ENCODE data around the gene ANGEL1. TPM values are rescaled to one million over a fixed set of nuclear protein-coding genes. Genes with fewer than 3 reads are reported as not detected.

The ANGEL1 gene
- total RNA-seq, 2 donors from 2014 or later: 10.6 to 10.7 TPM

- H3K4me1 Mint-ChIP-seq: no peaks in the 10 kb centered on the region
- no peak overlapping the region for H3K27ac Mint-ChIP-seq
- H3K9me3 Mint-ChIP-seq: no peaks in the 10 kb centered on the region
- ATAC-seq (replicated peaks): no peak
- H3K36me3 Mint-ChIP-seq (ENCODE audit: low read depth): no peaks in the 10 kb centered on the region
- H3K27me3 Mint-ChIP-seq: peaks cover 4% of the 10 kb centered on the region
- H3K4me3 Mint-ChIP-seq: no peak overlapping the region
These were observed 58.1 kb downstream of the ANGEL1 start for GRCh38 chr14:76754586-76754985.

GRCh38 chr14:76753541-76754198, 59.0 kb downstream of the ANGEL1 start:
- H3K9me3 Mint-ChIP-seq: no peaks in the 10 kb centered on the region
- no peak for ATAC-seq (replicated peaks)

GRCh38 chr14:76752744-76753143, 59.9 kb downstream of the ANGEL1 start:
- H3K36me3 Mint-ChIP-seq (ENCODE audit: low read depth): no peaks in the 10 kb centered on the region
- H3K4me3 Mint-ChIP-seq: no peak overlapping the region
- H3K4me1 Mint-ChIP-seq: no peaks in the 10 kb centered on the region
- ATAC-seq (replicated peaks): no peak
- H3K9me3 Mint-ChIP-seq: no peaks in the 10 kb centered on the region
- no peak overlapping the region for H3K27ac Mint-ChIP-seq
- H3K27me3 Mint-ChIP-seq: no peaks in the 10 kb centered on the region

More at GRCh38 chr14:76753541-76754198, 59.0 kb downstream of the ANGEL1 start:
- Mint-ChIP-seq H3K27me3 (peaks cover 4% of the 10 kb centered on the region), H3K27ac (no peak overlapping the region), H3K36me3 (ENCODE audit: low read depth) (no peaks in the 10 kb centered on the region), H3K4me3 (no peak overlapping the region), H3K4me1 (no peaks in the 10 kb centered on the region)

- Mint-ChIP-seq H3K4me1 (no peaks in the 10 kb centered on the region), H3K36me3 (ENCODE audit: low read depth) (no peaks in the 10 kb centered on the region), H3K4me3 (no peak overlapping the region), H3K27ac (no peak overlapping the region), H3K9me3 (peaks cover 6% of the 10 kb centered on the region), H3K27me3 (peaks cover 9% of the 10 kb centered on the region)
- no peak for ATAC-seq (replicated peaks)
These were observed 69.7 kb downstream of the ANGEL1 start for GRCh38 chr14:76742966-76743365.

GRCh38 chr14:76742185-76742584, 70.5 kb downstream of the ANGEL1 start:
- H3K4me3 Mint-ChIP-seq: no peak overlapping the region
- no peak overlapping the region for H3K27ac Mint-ChIP-seq
- no peaks in the 10 kb centered on the region for H3K4me1 Mint-ChIP-seq
- peaks cover 7% of the 10 kb centered on the region for H3K27me3 Mint-ChIP-seq
- ATAC-seq (replicated peaks): no peak
- H3K36me3 Mint-ChIP-seq (ENCODE audit: low read depth): no peaks in the 10 kb centered on the region
- peaks cover 6% of the 10 kb centered on the region for H3K9me3 Mint-ChIP-seq

- H3K36me3 Mint-ChIP-seq (ENCODE audit: low read depth): no peaks in the 10 kb centered on the region
- H3K4me1 Mint-ChIP-seq: no peaks in the 10 kb centered on the region
- no peak overlapping the region for H3K27ac Mint-ChIP-seq
- no peak overlapping the region for H3K4me3 Mint-ChIP-seq
- peaks cover 4% of the 10 kb centered on the region for H3K27me3 Mint-ChIP-seq
- H3K9me3 Mint-ChIP-seq: peaks cover 6% of the 10 kb centered on the region
- no peak for ATAC-seq (replicated peaks)
These were observed 71.6 kb downstream of the ANGEL1 start for GRCh38 chr14:76741074-76741473.

Other genes starting within 250 kb of the ANGEL1 start
- 1 to 10 TPM; 2.6 to 6.4 TPM for gene VASH1, start 51.4 kb downstream of the ANGEL1 start, total RNA-seq
- not detected for gene LRRC74A, start 13.5 kb upstream of the ANGEL1 start, total RNA-seq
- gene IRF2BPL, start 215.8 kb upstream of the ANGEL1 start, total RNA-seq: 10 to 100 TPM; 14.2 to 25.5 TPM

All from activated T-helper 17 cell treated with anti-CD3 and anti-CD28 coated beads, Interleukin-2, amount 50 U/mL, for 72 hours (primary cell).